Urinary bladder (tissue), 4 donors: ENCODE results near the gene PTPRQ. TPM values are rescaled to one million over a fixed set of nuclear protein-coding genes. Genes with fewer than 3 reads are reported as not detected.

Experiments
- DNase-seq: peaks from one replicate; pipeline ENCODE4 v3.0.0-alpha.2; 2015; ENCODE audit errors: extremely low spot score
- H3K27ac ChIP-seq: one replicate; pipeline ENCODE4 v1.5.1; 2013; ENCODE audit warnings: low read depth, mild to moderate bottlenecking, moderate library complexity
- H3K36me3 ChIP-seq: one replicate; pipeline ENCODE4 v1.6.1; 2013; ENCODE audit warnings: mild to moderate bottlenecking, moderate library complexity; ENCODE audit not compliant: insufficient read depth
- H3K4me1 ChIP-seq: one replicate; pipeline ENCODE4 v1.6.1; 2013; ENCODE audit warnings: mild to moderate bottlenecking, moderate library complexity; ENCODE audit not compliant: insufficient read depth
- H3K4me3 ChIP-seq: one replicate; pipeline ENCODE4 v1.5.1; 2013; ENCODE audit warnings: low read depth, low read length
- WGBS: extraction: QIAGEN DNeasy Blood & Tissue Kit; methylation state at CpG from one replicate; pipeline ENCODE4 v1.1.7; 2013; 5-methylcytosine and 5-hydroxymethylcytosine counted together
- polyA plus RNA-seq: library from polyadenylated mRNA; stranded (reverse); fragments of 200-250 nt; gene quantifications from one replicate; pipeline ENCODE4 v1.2.3, GENCODE V29; 2013
- total RNA-seq: library from RNA; depleted of rRNA; stranded (reverse); fragments of >200 nt; gene quantifications from one replicate; pipeline ENCODE4 v1.2.3, GENCODE V29; 2014
- donor health status: healthy with polysubstance abuse.
- donor health status: healthy.

PTPRQ gene
- total RNA-seq (16.3 TPM), polyA plus RNA-seq (2.2 TPM)

- Histone ChIP-seq H3K4me1 (no peaks in the 10 kb centered on the region), H3K27ac (no peak within 1 kb of the TSS), H3K4me3 (no peak within 1 kb of the TSS), H3K36me3 (no peaks in the 10 kb centered on the region)
- WGBS, result 54% methylated on average over 4 of the region's 4 CpGs
- no peak for DNase-seq
Observed at GRCh38 chr12:80443974-80444666, at the start of gene PTPRQ. Gene PTPRQ, plus strand, starts transcription at chr12:80444235. Its CDS starts 111 bp downstream, at chr12:80444346.

DNA sequence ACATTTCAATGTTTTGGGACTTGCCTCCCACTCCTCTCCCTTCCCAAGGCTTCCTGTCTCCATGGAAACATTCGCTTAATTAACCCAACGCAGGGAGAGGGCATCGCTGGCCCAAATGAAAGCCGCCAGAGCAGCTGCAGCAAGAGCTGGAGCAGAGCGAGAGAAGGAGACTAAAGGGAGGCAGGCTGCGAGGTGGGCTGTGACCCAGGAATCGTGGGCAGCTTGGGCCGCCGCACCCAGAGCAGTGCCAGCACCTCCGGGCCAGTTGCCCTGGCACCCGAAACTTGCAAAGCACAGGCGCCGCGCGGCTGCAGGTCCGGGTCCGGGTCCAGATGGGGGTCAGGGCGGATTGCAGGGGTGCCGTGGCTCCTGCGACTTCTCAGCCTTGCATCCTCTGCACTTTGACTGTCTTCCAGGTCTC, 43.5 kb upstream of the PTPRQ start:
- no peak overlapping the region for H3K4me3 ChIP-seq
- no peaks in the 10 kb centered on the region for H3K4me1 ChIP-seq
- WGBS, result 32% methylated on average over 20 of the region's 20 CpGs
- no peaks in the 10 kb centered on the region for H3K36me3 ChIP-seq
- no peak overlapping the region for H3K27ac ChIP-seq
- DNase-seq, result no peak

DNA sequence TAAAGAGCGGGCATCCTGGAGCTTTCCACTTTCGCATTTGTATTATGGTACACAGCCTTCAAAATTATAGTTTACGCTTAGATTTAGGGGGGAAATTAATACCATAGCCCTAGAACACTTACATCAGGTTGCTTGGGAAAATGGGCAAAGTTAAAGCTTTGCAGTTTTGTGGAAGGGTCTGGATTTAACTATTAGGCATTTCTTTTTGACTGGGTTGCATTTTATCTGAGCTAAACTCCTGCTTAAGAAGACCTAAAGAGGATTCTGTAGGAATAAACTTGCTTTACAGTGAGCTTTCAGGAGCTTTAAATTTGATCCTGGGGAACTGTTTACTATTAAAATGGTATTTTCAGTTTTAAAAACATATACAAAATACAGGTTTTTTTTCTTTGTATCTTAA, 42.8 kb upstream of the PTPRQ start:
- Histone ChIP-seq H3K27ac (no peak overlapping the region), H3K4me1 (no peaks in the 10 kb centered on the region), H3K4me3 (no peak overlapping the region), H3K36me3 (no peaks in the 10 kb centered on the region)
- DNase-seq, result no peak
- 80% methylated on average over 3 of the region's 3 CpGs for WGBS

GRCh38 chr12:80404629-80405028, 39.4 kb upstream of the PTPRQ start:
- no peaks in the 10 kb centered on the region for H3K36me3 ChIP-seq
- WGBS, result 75% methylated on average over 2 of the region's 2 CpGs
- no peak for DNase-seq
- no peak overlapping the region for H3K4me3 ChIP-seq
- no peaks in the 10 kb centered on the region for H3K4me1 ChIP-seq
- no peak overlapping the region for H3K27ac ChIP-seq

GRCh38 chr12:80406253-80406652, 37.8 kb upstream of the PTPRQ start:
- Histone ChIP-seq H3K4me1 (no peaks in the 10 kb centered on the region), H3K36me3 (no peaks in the 10 kb centered on the region), H3K27ac (no peak overlapping the region), H3K4me3 (no peak overlapping the region)
- DNase-seq, result no peak

DNA sequence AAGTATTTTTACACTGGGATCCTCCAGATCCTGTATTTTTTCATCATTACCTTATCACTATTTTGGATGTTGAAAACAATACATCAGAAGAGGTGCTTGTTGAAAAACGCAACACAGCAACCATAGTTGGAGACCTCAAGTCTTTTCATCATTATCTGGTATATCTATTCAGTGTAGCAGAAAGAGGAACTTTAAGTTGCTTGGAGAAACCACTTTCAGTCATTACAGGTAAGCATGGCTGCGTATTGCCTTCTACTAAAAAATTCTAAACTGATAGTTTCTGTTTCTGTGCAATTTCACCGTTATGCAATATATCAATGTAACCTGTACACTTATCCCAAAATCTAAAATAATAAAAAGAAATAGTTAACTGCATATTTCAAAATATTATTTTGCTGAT, 32.2 kb upstream of the PTPRQ start:
- no peak overlapping the region for H3K4me3 ChIP-seq
- H3K36me3 ChIP-seq, result no peaks in the 10 kb centered on the region
- H3K27ac ChIP-seq, result no peak overlapping the region
- 60% methylated on average over 3 of the region's 3 CpGs for WGBS
- H3K4me1 ChIP-seq, result no peaks in the 10 kb centered on the region
- no peak for DNase-seq

- DNase-seq, result peak; percentile 18
- H3K27ac ChIP-seq, result no peak overlapping the region
- no peaks in the 10 kb centered on the region for H3K36me3 ChIP-seq
- 7% methylated on average over 3 of the region's 3 CpGs for WGBS
- no peak overlapping the region for H3K4me3 ChIP-seq
- H3K4me1 ChIP-seq, result no peaks in the 10 kb centered on the region
Observed at GRCh38 chr12:80412343-80412953, 31.6 kb upstream of the PTPRQ start.

GRCh38 chr12:80413462-80413861, 30.6 kb upstream of the PTPRQ start:
- WGBS, result 92% methylated on average over 3 of the region's 3 CpGs
- H3K27ac ChIP-seq, result no peak overlapping the region
- no peaks in the 10 kb centered on the region for H3K4me1 ChIP-seq
- no peak overlapping the region for H3K4me3 ChIP-seq
- H3K36me3 ChIP-seq, result no peaks in the 10 kb centered on the region
- DNase-seq, result no peak

DNA sequence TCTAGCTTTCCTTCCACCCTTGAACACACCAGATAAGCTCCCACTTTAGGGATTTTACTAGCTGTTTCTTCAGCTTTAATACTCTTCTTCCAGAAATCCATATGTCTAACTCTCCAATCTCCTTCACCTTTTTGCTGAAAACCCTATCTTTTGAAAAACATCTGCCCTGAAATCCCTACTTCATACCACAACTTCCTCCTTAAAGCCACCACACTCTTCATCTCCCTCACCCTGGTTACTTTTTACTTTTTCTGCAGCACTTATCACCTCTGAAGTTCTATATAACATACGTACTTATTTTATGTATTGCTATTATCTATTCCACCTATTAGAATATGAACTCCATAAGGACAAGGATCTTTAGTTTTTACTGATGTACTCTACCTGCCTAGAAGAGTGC, 28.6 kb upstream of the PTPRQ start:
- no peak for DNase-seq
- no peaks in the 10 kb centered on the region for H3K36me3 ChIP-seq
- H3K27ac ChIP-seq, result no peak overlapping the region
- H3K4me3 ChIP-seq, result no peak overlapping the region
- 82% methylated on average over 1 of the region's 1 CpG for WGBS
- no peaks in the 10 kb centered on the region for H3K4me1 ChIP-seq

DNA sequence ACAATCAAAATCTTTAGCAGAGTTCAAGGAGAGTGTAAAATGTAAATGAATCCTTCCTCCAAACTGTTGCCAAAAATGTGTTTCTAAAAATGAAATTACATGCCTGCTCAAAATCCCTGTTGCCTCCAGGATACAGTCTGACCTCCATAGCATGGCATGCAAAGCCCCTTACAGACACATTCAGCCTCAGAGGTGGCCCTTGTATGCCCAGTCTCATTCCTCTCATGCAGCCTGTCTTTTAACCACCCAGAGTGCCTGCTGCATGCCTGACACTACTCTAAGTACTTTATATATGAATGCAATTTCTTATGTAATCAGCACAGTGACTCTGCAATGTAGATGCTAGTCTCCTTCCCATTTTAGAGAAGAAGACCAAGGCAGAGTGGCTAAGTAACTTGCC, 24.4 kb upstream of the PTPRQ start:
- Histone ChIP-seq H3K4me3 (no peak overlapping the region), H3K27ac (no peak overlapping the region), H3K36me3 (no peaks in the 10 kb centered on the region), H3K4me1 (no peaks in the 10 kb centered on the region)
- DNase-seq, result no peak

- no peak overlapping the region for H3K27ac ChIP-seq
- H3K4me3 ChIP-seq, result no peak overlapping the region
- H3K36me3 ChIP-seq, result no peaks in the 10 kb centered on the region
- no peaks in the 10 kb centered on the region for H3K4me1 ChIP-seq
- no peak for DNase-seq
Observed at GRCh38 chr12:80420075-80420474, 24.0 kb upstream of the PTPRQ start.

DNA sequence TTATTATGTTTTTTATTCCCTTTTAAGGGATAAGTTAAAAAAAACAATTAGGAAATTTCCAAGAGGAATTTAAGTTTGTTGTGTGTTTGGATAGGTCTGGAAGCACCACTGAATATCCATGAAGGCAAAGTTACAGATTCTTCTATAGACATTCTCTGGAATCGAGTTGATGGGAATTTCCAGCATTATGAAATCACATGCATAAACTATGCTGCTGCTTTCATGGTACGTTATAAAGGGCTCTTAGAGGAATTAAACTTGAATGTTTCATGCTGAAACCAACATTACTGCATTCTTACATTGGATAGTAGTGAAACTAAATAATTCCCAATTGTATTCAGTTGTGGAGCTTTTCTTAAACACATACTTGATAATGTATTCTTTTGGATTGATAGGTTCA, 21.5 kb upstream of the PTPRQ start:
- no peaks in the 10 kb centered on the region for H3K4me1 ChIP-seq
- WGBS, result 56% methylated on average over 2 of the region's 2 CpGs
- DNase-seq, result no peak

GRCh38 chr12:80432061-80432460, 12.0 kb upstream of the PTPRQ start:
- Histone ChIP-seq H3K27ac (no peak overlapping the region), H3K36me3 (no peaks in the 10 kb centered on the region), H3K4me1 (no peaks in the 10 kb centered on the region), H3K4me3 (no peak overlapping the region)
- WGBS, result 76% methylated on average over 2 of the region's 2 CpGs
- DNase-seq, result no peak

More for the DNA sequence above, 21.5 kb upstream of the PTPRQ start:
- no peak overlapping the region for H3K27ac ChIP-seq
- H3K36me3 ChIP-seq, result no peaks in the 10 kb centered on the region
- H3K4me3 ChIP-seq, result no peak overlapping the region

DNA sequence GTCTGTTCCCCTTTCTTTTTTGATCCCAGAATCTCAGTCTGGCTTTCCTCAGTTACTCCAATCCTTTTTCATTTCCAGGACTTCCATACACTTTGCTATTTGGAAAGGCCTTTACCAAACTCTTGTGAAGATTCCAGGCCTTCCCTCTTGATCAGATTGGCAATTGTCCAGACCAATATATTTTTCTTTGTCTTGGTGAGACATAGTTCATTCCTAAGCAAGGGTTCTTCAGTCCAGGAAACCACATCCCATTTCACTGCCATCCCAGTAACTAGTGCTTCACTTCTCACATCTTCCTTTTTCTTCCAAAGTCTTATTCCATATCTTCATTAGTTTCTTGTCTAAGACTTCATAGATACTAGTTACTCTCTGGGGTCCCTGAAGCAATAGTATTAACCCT, 2.1 kb upstream of the PTPRQ start:
- no peaks in the 10 kb centered on the region for H3K36me3 ChIP-seq
- H3K27ac ChIP-seq, result peak overlapping the region; percentile 38
- DNase-seq, result no peak

More for the DNA sequence above, 2.1 kb upstream of the PTPRQ start:
- Histone ChIP-seq H3K4me3 (no peak overlapping the region), H3K4me1 (no peaks in the 10 kb centered on the region)
